ENCODE results near the gene HCFC1. TPM values are rescaled to one million over a fixed set of nuclear protein-coding genes. Genes with fewer than 3 reads are reported as not detected.
A peak's percentile ranks its signal among the peaks of the same experiment; 100 is the strongest.

The HCFC1 gene
- total and polyA plus RNA-seq, 3 experiments from 2014 or later = 12.4 to 156 (median 152) TPM

DNA sequence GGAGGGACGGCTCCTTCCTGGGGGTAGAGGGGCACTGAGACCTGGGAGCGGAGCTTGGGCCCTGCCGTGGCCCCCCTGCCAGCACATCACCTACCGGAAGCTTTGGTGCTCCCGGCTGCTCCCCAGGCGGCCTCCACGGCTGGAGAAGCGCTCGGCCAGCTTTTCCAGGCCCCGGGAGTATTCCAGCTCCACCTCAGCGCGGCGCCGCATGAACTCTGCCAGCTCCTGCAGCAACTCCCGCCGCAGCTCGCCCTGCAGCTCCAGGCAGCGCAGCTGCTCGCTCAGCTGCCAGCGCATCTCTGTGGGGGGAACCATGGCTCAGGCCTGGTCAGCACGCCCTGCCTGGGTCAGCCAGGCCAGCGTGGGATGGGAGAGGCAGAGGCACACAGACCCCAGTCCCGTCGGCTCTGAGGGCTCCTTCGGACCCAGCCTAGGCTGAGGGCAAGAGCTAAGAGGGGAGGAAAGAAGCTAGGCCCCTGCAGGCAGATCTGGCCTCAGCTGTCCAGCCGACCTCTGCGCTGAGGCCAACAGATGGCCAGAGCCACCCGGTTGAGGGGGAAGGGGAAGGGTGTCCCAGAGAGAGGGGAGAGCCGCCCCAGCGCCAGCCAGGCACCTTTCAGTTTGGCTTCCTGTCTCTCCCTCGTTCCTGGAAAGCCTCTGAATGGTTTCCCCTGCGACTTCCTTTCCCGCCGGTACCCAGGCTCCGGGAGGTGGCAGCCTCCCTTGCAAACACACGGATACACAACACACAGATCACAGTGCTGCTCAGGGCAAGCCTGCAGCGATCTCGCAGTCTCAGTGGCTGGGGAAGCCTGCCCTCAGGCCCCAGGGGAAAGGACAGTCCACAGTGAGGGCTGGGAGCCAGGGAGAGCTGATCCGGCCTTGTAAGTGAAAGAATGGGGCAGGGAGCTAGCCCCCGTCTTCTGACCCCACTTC lies 49.8 kb downstream of the HCFC1 start:
- peaks cover 0 to 39% (median 2%) of the 10 kb centered on the region in 3 donors for H3K36me3 Mint-ChIP-seq
- H3K4me1 Mint-ChIP-seq = peaks cover 34 to 44% (median 38%) of the 10 kb centered on the region in 3 donors
- H3K27me3 Mint-ChIP-seq = peaks cover 0 to 2% of the 10 kb centered on the region in 2 donors
- Histone ChIP-seq H3K4me3 (ENCODE audit: low read length) (no peak overlapping the region), H3K27me3 (ENCODE audit: insufficient read depth, low read length, poor library complexity, severe bottlenecking) (no peaks in the 10 kb centered on the region), H3K9me3 (ENCODE audit: low read length) (no peaks in the 10 kb centered on the region), H3K27ac (ENCODE audit: low read depth, low read length) (no peak overlapping the region), H3K4me1 (ENCODE audit: insufficient read depth, low read length) (peaks cover 14% of the 10 kb centered on the region), H3K36me3 (ENCODE audit: insufficient read depth, low read length) (no peaks in the 10 kb centered on the region)
- peak overlapping the region in 7 of 8 donors; percentile 21 to 98 (median 91) for H3K27ac Mint-ChIP-seq
- no peaks in the 10 kb centered on the region for H3K9me3 Mint-ChIP-seq
- ChIA-PET POLR2A (interaction anchor here (1.1 to 2.6 kb wide), 2 partner anchors 15 to 25 kb away, joined by 4 to 11 read pairs; no protein-coding TSS in a partner anchor), CTCF (interaction anchor here (0.6 to 10.5 kb wide), 4 partner anchors 14 to 114 kb away, joined by 3 to 230 read pairs (median 4); partner anchors contain the start of gene RENBP)
- H3K4me3 Mint-ChIP-seq = peak overlapping the region; percentile 89 to 96 (median 92)
- no peak for DNase-seq

DNA sequence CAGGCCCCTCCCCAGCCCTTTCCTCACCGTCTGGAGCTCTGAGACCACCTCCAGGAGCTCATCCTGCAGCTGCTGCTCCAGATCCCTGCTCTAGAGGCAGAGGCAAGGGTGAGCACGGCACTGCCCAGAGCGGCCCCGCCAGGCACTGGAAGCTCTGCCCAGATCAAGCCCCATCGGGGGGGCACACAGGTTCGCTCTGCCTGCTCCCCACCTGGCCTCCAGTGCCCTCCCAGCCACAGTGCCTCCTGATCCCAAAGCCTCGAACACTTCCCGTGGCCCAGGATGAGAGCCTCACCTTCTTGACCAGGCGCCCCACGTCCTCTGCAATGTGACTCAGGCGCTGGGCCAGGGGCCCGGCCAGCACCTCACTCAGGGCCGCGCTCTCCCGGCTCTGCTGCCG lies 50.5 kb downstream of the HCFC1 start:
- no peaks in the 10 kb centered on the region for H3K9me3 Mint-ChIP-seq
- H3K27ac Mint-ChIP-seq = peak overlapping the region in 2 of 8 donors; percentile 47 to 64
- H3K9me3 ChIP-seq (ENCODE audit: low read length) = no peaks in the 10 kb centered on the region
- peaks cover 0 to 42% (median 2%) of the 10 kb centered on the region in 3 donors for H3K36me3 Mint-ChIP-seq
- no peaks in the 10 kb centered on the region for H3K36me3 ChIP-seq (ENCODE audit: insufficient read depth, low read length)
- H3K4me3 Mint-ChIP-seq = no peak overlapping the region
- H3K4me3 ChIP-seq (ENCODE audit: low read length) = no peak overlapping the region
- H3K4me1 ChIP-seq (ENCODE audit: insufficient read depth, low read length) = peaks cover 14% of the 10 kb centered on the region
- CTCF ChIA-PET = interaction anchor here (1.8 to 10.5 kb wide), 2 partner anchors 15 to 28 kb away, joined by 5 to 230 read pairs; partner anchors contain the start of gene RENBP
- H3K27me3 ChIP-seq (ENCODE audit: insufficient read depth, low read length, poor library complexity, severe bottlenecking) = no peaks in the 10 kb centered on the region
- no peak for DNase-seq
- H3K27me3 Mint-ChIP-seq = peaks cover 0 to 2% of the 10 kb centered on the region in 2 donors
- POLR2A ChIA-PET = interaction anchor here (2.6 kb wide), 1 partner anchor 14 kb away, joined by 11 read pairs; no protein-coding TSS in a partner anchor
- H3K4me1 Mint-ChIP-seq = peaks cover 32 to 43% (median 42%) of the 10 kb centered on the region in 3 donors
- H3K27ac ChIP-seq (ENCODE audit: low read depth, low read length) = no peak overlapping the region

DNA sequence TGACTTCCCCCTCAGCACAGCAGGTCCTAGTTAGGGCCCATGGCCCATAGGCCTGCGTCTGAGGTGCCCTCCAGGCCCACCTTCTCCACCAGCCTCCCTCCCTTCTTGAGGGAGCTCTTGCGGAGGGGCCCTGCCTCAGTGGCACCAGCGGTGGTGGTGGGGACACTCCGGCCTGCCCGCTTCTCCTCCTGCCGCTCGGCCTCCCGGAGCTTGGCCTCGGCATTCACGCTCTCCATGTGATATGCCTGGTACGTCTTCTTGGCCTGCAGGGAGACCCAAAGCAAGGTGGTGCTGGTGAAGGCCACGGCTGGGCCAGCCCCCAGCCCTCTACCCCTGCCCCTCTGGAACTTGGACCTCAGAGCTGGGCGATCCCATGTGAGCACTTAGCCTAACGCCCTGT lies 51.1 kb downstream of the HCFC1 start:
- no peaks in the 10 kb centered on the region for H3K27me3 ChIP-seq (ENCODE audit: insufficient read depth, low read length, poor library complexity, severe bottlenecking)
- H3K4me3 ChIP-seq (ENCODE audit: low read length) = no peak overlapping the region
- H3K4me3 Mint-ChIP-seq = peak overlapping the region in 1 of 7 donors; percentile 18
- no peak overlapping the region for H3K27ac ChIP-seq (ENCODE audit: low read depth, low read length)
- POLR2A ChIA-PET = no interaction called here
- no peak overlapping the region for H3K27ac Mint-ChIP-seq
- H3K36me3 Mint-ChIP-seq = peaks cover 0 to 45% (median 2%) of the 10 kb centered on the region in 3 donors
- peaks cover 30 to 46% (median 45%) of the 10 kb centered on the region in 3 donors for H3K4me1 Mint-ChIP-seq
- peaks cover 0 to 2% of the 10 kb centered on the region in 2 donors for H3K27me3 Mint-ChIP-seq
- peaks cover 14% of the 10 kb centered on the region for H3K4me1 ChIP-seq (ENCODE audit: insufficient read depth, low read length)
- CTCF ChIA-PET = interaction anchor here (1.8 to 10.5 kb wide), 3 partner anchors 15 to 28 kb away, joined by 5 to 230 read pairs (median 9); partner anchors contain the start of gene RENBP
- no peaks in the 10 kb centered on the region for H3K9me3 Mint-ChIP-seq
- H3K9me3 ChIP-seq (ENCODE audit: low read length) = no peaks in the 10 kb centered on the region
- H3K36me3 ChIP-seq (ENCODE audit: insufficient read depth, low read length) = no peaks in the 10 kb centered on the region
- DNase-seq = no peak

- Mint-ChIP-seq H3K9me3 (no peaks in the 10 kb centered on the region), H3K27me3 (peaks cover 0 to 3% of the 10 kb centered on the region in 2 donors), H3K27ac (peak overlapping the region in 1 of 8 donors; percentile 19), H3K36me3 (peaks cover 0 to 49% (median 2%) of the 10 kb centered on the region in 3 donors), H3K4me3 (no peak overlapping the region), H3K4me1 (peaks cover 21 to 36% (median 32%) of the 10 kb centered on the region in 3 donors)
- ChIA-PET POLR2A (no interaction called here), CTCF (interaction anchor here (2.5 kb wide), 1 partner anchor 28 kb away, joined by 9 read pairs; no protein-coding TSS in a partner anchor)
- H3K4me1 ChIP-seq (ENCODE audit: insufficient read depth, low read length) = peaks cover 14% of the 10 kb centered on the region
- DNase-seq = no peak
- no peak overlapping the region for H3K4me3 ChIP-seq (ENCODE audit: low read length)
- no peaks in the 10 kb centered on the region for H3K27me3 ChIP-seq (ENCODE audit: insufficient read depth, low read length, poor library complexity, severe bottlenecking)
- no peak overlapping the region for H3K27ac ChIP-seq (ENCODE audit: low read depth, low read length)
- H3K36me3 ChIP-seq (ENCODE audit: insufficient read depth, low read length) = no peaks in the 10 kb centered on the region
- no peaks in the 10 kb centered on the region for H3K9me3 ChIP-seq (ENCODE audit: low read length)
Observed at GRCh38 chrX:153919281-153919680, 52.3 kb downstream of the HCFC1 start.

- no peak for DNase-seq
- H3K27me3 Mint-ChIP-seq = peaks cover 0 to 3% of the 10 kb centered on the region in 2 donors
- peaks cover 0 to 52% (median 2%) of the 10 kb centered on the region in 3 donors for H3K36me3 Mint-ChIP-seq
- H3K27ac Mint-ChIP-seq = peak overlapping the region in 1 of 8 donors; percentile 78
- H3K9me3 Mint-ChIP-seq = no peaks in the 10 kb centered on the region
- H3K4me3 ChIP-seq (ENCODE audit: low read length) = no peak overlapping the region
- ChIA-PET CTCF (interaction anchor here (2.5 kb wide), 1 partner anchor 29 kb away, joined by 9 read pairs; no protein-coding TSS in a partner anchor), POLR2A (no interaction called here)
- no peak overlapping the region for H3K27ac ChIP-seq (ENCODE audit: low read depth, low read length)
- peaks cover 7% of the 10 kb centered on the region for H3K4me1 ChIP-seq (ENCODE audit: insufficient read depth, low read length)
- H3K4me1 Mint-ChIP-seq = peaks cover 11 to 24% (median 19%) of the 10 kb centered on the region in 3 donors
- no peaks in the 10 kb centered on the region for H3K27me3 ChIP-seq (ENCODE audit: insufficient read depth, low read length, poor library complexity, severe bottlenecking)
- no peak overlapping the region for H3K4me3 Mint-ChIP-seq
- no peaks in the 10 kb centered on the region for H3K9me3 ChIP-seq (ENCODE audit: low read length)
- no peaks in the 10 kb centered on the region for H3K36me3 ChIP-seq (ENCODE audit: insufficient read depth, low read length)
Observed at GRCh38 chrX:153917869-153918268, 53.7 kb downstream of the HCFC1 start.

GRCh38 chrX:153913701-153914100 lies 57.9 kb downstream of the HCFC1 start:
- H3K4me1 ChIP-seq (ENCODE audit: insufficient read depth, low read length) = peaks cover 6% of the 10 kb centered on the region
- no peak for DNase-seq
- H3K27me3 ChIP-seq (ENCODE audit: insufficient read depth, low read length, poor library complexity, severe bottlenecking) = no peaks in the 10 kb centered on the region
- CTCF ChIA-PET = no interaction called here
- no peaks in the 10 kb centered on the region for H3K9me3 ChIP-seq (ENCODE audit: low read length)
- Mint-ChIP-seq H3K36me3 (peaks cover 0 to 48% (median 4%) of the 10 kb centered on the region in 3 donors), H3K4me3 (no peak overlapping the region), H3K9me3 (peaks cover 0 to under 1% (median 0%) of the 10 kb centered on the region in 5 donors), H3K27me3 (peaks cover 0 to 5% of the 10 kb centered on the region in 2 donors), H3K27ac (peak overlapping the region in 2 of 8 donors; percentile 46 to 61), H3K4me1 (peaks cover 2 to 16% (median 15%) of the 10 kb centered on the region in 3 donors)
- POLR2A ChIA-PET = no interaction called here
- no peak overlapping the region for H3K4me3 ChIP-seq (ENCODE audit: low read length)
- H3K36me3 ChIP-seq (ENCODE audit: insufficient read depth, low read length) = no peaks in the 10 kb centered on the region
- H3K27ac ChIP-seq (ENCODE audit: low read depth, low read length) = no peak overlapping the region

DNA sequence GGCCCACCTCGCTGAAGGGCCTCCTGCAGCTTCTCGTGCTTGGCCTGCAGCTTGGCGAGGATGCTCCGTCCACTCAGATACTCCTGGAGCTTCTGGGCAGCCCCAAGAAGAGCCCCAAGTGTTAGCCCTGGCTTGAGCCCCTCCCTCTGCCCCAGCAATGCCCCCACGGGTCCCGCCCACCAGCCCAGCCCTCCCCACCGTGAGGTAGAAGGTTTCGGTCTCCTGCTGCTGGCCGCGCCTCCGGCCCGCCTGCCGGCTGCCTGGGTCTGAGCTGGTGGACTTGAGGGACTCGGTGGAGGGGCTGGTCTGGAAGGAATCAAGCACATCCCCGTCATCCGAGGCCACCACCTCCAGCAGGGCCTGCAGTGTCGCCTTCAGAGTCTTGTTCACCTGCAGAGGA lies 58.4 kb downstream of the HCFC1 start:
- no peak overlapping the region for H3K27ac Mint-ChIP-seq
- H3K27me3 Mint-ChIP-seq = peaks cover 0 to 5% of the 10 kb centered on the region in 2 donors
- H3K4me1 Mint-ChIP-seq = peaks cover 2 to 16% (median 15%) of the 10 kb centered on the region in 3 donors
- ChIA-PET POLR2A (no interaction called here), CTCF (no interaction called here)
- H3K4me3 Mint-ChIP-seq = no peak overlapping the region
- no peak overlapping the region for H3K4me3 ChIP-seq (ENCODE audit: low read length)
- H3K27me3 ChIP-seq (ENCODE audit: insufficient read depth, low read length, poor library complexity, severe bottlenecking) = no peaks in the 10 kb centered on the region
- peaks cover 0 to 2% (median 0%) of the 10 kb centered on the region in 5 donors for H3K9me3 Mint-ChIP-seq
- no peak for DNase-seq
- peaks cover 6% of the 10 kb centered on the region for H3K4me1 ChIP-seq (ENCODE audit: insufficient read depth, low read length)
- H3K36me3 Mint-ChIP-seq = peaks cover 0 to 47% (median 4%) of the 10 kb centered on the region in 3 donors
- H3K36me3 ChIP-seq (ENCODE audit: insufficient read depth, low read length) = no peaks in the 10 kb centered on the region
- no peak overlapping the region for H3K27ac ChIP-seq (ENCODE audit: low read depth, low read length)
- H3K9me3 ChIP-seq (ENCODE audit: low read length) = no peaks in the 10 kb centered on the region

Data from CD8-positive, alpha-beta memory T cell (primary cell).